Left ventricle myocardium inferior (tissue), 1 donor: ENCODE measurements around the gene SORCS3. TPM values are rescaled to one million over a fixed set of nuclear protein-coding genes. Genes with fewer than 3 reads are reported as not detected.

Experiments
- DNase-seq: peaks from one replicate; pipeline ENCODE4 v3.0.0-alpha.2; 2020
- H3K27ac ChIP-seq: fragments of 200-600 bp; replicated peaks from 2 replicates; pipeline ENCODE4 v1.8.0; 2021
- H3K27me3 ChIP-seq: fragments of 200-600 bp; 2 replicates; pipeline ENCODE4 v1.8.0; 2021; ENCODE audit warnings: low read depth
- H3K36me3 ChIP-seq: fragments of 200-600 bp; 2 replicates; pipeline ENCODE4 v1.8.0; 2021
- H3K4me1 ChIP-seq: fragments of 200-600 bp; 2 replicates; pipeline ENCODE4 v1.8.0; 2021
- H3K4me3 ChIP-seq: fragments of 200-600 bp; 2 replicates; pipeline ENCODE4 v1.8.0; 2021; ENCODE audit warnings: mild to moderate bottlenecking, moderate library complexity
- H3K9me3 ChIP-seq: fragments of 200-600 bp; replicated peaks from 2 replicates; pipeline ENCODE4 v1.8.0; 2021
- CTCF ChIP-seq: fragments of 200-600 bp; IDR thresholded peaks from 2 replicates; pipeline ENCODE4 v1.8.0; 2021; ENCODE audit warnings: antibody characterized with exemption, mild to moderate bottlenecking, borderline replicate concordance
- intact Hi-C: fragments of 100-400 bp; cut with micrococcal nuclease; formaldehyde crosslinking; loops from one replicate; pipeline ENCODE4 v1.11.0; 2022
- total RNA-seq: library from RNA; stranded (reverse); fragmentation: NEBNext Ultra II Directional; extraction: Animal tissue kit (Norgen Biotek cat#: 25700); gene quantifications from one replicate; pipeline ENCODE4 v1.2.1, GENCODE V29; 2021
- donor health status: DM: no; HTN: yes; CAD: no; lungs with severe emphysema.

Gene SORCS3
- total RNA-seq, 1 donor from 2014 or later: 0.03 TPM

GRCh38 chr10:105062951-105063350, 421.9 kb downstream of the SORCS3 start:
- Histone ChIP-seq H3K9me3 (no peaks in the 10 kb centered on the region), H3K27me3 (peaks cover 13% of the 10 kb centered on the region), H3K4me3 (no peak overlapping the region), H3K36me3 (no peaks in the 10 kb centered on the region), H3K4me1 (no peaks in the 10 kb centered on the region), H3K27ac (no peak overlapping the region)
- DNase-seq: no peak
- no peak for TF ChIP-seq CTCF
- intact Hi-C loops: no loop called here

- H3K27me3 ChIP-seq: peaks cover 10% of the 10 kb centered on the region
- peak; percentile 71 for TF ChIP-seq CTCF
- intact Hi-C loops: no loop called here
- peak; percentile 18 for DNase-seq
- no peak overlapping the region for H3K27ac ChIP-seq
- no peaks in the 10 kb centered on the region for H3K36me3 ChIP-seq
- H3K9me3 ChIP-seq: no peaks in the 10 kb centered on the region
- H3K4me1 ChIP-seq: no peaks in the 10 kb centered on the region
- no peak overlapping the region for H3K4me3 ChIP-seq
These were observed 422.7 kb downstream of the SORCS3 start for GRCh38 chr10:105063796-105064195.

DNA sequence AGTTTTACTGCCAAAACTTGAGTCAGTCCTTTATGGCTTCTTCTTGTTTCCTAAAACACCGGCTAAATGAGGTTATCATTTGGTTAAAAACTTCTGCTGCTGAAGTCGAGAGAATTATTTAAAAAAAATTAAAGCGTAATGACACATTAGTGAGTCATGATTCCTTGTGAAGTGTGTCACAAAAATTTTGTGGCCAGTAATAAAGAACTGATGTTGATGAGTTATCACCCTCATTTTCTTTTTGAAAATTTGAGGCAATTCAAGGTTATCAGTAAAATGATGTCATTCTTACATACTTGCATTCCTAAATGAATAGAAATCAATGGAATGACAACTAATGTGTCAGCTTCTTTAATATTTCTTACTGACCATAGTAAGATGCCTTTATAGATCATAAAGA, 427.4 kb downstream of the SORCS3 start:
- Histone ChIP-seq H3K27me3 (no peaks in the 10 kb centered on the region), H3K4me3 (no peak overlapping the region), H3K4me1 (no peaks in the 10 kb centered on the region), H3K36me3 (no peaks in the 10 kb centered on the region), H3K9me3 (no peaks in the 10 kb centered on the region), H3K27ac (no peak overlapping the region)
- DNase-seq: no peak
- intact Hi-C loops: no loop called here
- no peak for TF ChIP-seq CTCF

- TF ChIP-seq CTCF: no peak
- Histone ChIP-seq H3K4me1 (no peaks in the 10 kb centered on the region), H3K4me3 (no peak overlapping the region), H3K27me3 (peaks cover 10% of the 10 kb centered on the region), H3K36me3 (no peaks in the 10 kb centered on the region), H3K9me3 (no peaks in the 10 kb centered on the region), H3K27ac (no peak overlapping the region)
- intact Hi-C loops: no loop called here
- DNase-seq: no peak
These were observed 429.2 kb downstream of the SORCS3 start for GRCh38 chr10:105070249-105070648.

DNA sequence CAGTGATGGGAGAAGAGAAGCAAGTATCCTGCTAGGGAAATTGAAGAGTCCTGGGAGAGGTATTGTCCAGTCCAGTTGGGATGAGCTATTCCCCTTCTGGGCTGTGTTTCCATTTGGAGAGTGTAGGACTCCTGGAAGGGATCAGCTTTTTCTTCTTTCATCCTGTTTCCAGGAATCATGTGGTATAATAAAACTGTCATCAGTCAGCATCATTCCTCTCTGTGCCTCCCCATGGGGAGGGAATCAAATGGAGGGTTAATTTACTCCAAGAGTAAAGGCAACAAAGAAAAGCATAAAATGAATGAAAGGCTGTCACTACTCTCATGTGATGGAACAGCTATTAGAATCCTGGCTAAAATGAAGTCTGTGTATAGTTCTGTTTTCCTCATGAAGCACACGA, 429.9 kb downstream of the SORCS3 start:
- Histone ChIP-seq H3K4me1 (no peaks in the 10 kb centered on the region), H3K36me3 (no peaks in the 10 kb centered on the region), H3K4me3 (no peak overlapping the region), H3K27ac (no peak overlapping the region), H3K27me3 (peaks cover 15% of the 10 kb centered on the region), H3K9me3 (no peaks in the 10 kb centered on the region)
- intact Hi-C loops: no loop called here
- no peak for TF ChIP-seq CTCF
- no peak for DNase-seq

- peaks cover 15% of the 10 kb centered on the region for H3K27me3 ChIP-seq
- intact Hi-C loops: no loop called here
- H3K4me1 ChIP-seq: no peaks in the 10 kb centered on the region
- no peaks in the 10 kb centered on the region for H3K36me3 ChIP-seq
- no peaks in the 10 kb centered on the region for H3K9me3 ChIP-seq
- no peak overlapping the region for H3K4me3 ChIP-seq
- H3K27ac ChIP-seq: no peak overlapping the region
- TF ChIP-seq CTCF: no peak
- no peak for DNase-seq
These were observed 430.9 kb downstream of the SORCS3 start for GRCh38 chr10:105071980-105072379.
